GM13976 (cell line): ENCODE measurements around the gene RABL3.
A peak's percentile ranks its signal among the peaks of the same experiment; 100 is the strongest.
"Not testable (repeated sequence)": the region's sequence is repeated elsewhere in the genome, so short reads cannot be mapped to it uniquely, and the experiment has no call there.

Source experiments
- DNase-seq: peaks from one replicate; pipeline ENCODE4 v3.0.0; 2012; ENCODE audit warnings: low spot score
- in situ Hi-C: fragments of 300-500 bp; cut with MboI; formaldehyde crosslinking; loops from one replicate; pipeline ENCODE4 v1.12.0; 2022; ENCODE audit warnings: low sequenced_read_pairs, mixed read lengths, inconsistent platforms; ENCODE audit not compliant: unreplicated experiment
- TF ChIP-seq, protein P1 (sequence below): IDR thresholded peaks from 2 replicates; pipeline ENCODE4 v1.5.1; 2012; ENCODE audit warnings: borderline replicate concordance, mild to moderate bottlenecking; ENCODE audit not compliant: insufficient read depth; ENCODE audit errors: extremely low read depth, missing control alignments, control extremely low read depth

The RABL3 gene

GRCh38 chr3:120765830-120766493 lies 23.6 kb upstream of the RABL3 start:
- in situ Hi-C loops = no loop called here
- DNase-seq = no peak
- TF ChIP-seq, protein P1, sequence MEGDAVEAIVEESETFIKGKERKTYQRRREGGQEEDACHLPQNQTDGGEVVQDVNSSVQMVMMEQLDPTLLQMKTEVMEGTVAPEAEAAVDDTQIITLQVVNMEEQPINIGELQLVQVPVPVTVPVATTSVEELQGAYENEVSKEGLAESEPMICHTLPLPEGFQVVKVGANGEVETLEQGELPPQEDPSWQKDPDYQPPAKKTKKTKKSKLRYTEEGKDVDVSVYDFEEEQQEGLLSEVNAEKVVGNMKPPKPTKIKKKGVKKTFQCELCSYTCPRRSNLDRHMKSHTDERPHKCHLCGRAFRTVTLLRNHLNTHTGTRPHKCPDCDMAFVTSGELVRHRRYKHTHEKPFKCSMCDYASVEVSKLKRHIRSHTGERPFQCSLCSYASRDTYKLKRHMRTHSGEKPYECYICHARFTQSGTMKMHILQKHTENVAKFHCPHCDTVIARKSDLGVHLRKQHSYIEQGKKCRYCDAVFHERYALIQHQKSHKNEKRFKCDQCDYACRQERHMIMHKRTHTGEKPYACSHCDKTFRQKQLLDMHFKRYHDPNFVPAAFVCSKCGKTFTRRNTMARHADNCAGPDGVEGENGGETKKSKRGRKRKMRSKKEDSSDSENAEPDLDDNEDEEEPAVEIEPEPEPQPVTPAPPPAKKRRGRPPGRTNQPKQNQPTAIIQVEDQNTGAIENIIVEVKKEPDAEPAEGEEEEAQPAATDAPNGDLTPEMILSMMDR = no peak

- TF ChIP-seq, protein P1 = no peak
- DNase-seq = no peak
- in situ Hi-C loops = no loop called here
These were observed 21.9 kb upstream of the RABL3 start for GRCh38 chr3:120764206-120764605.

DNA sequence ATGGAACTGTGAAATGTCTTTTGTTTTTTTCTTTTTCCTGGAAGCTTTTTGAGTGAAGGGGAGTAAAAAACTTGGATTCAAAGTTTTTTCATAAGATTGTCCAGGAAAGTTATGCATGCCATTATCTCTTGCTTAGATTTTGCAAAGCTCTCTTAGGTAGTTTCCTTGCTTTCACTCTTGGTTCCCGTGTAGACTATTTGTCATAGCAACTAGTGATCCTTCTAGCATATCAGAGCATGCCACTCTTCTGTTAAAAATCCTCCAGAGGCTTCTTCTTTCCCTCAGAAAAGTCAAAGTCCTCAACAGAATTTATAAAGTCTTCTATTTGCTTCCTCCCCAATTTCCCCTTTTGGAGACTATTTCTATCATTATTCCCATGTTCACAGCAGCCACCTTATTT lies 21.3 kb upstream of the RABL3 start:
- TF ChIP-seq, protein P1 = no peak
- DNase-seq = peak; percentile 34
- in situ Hi-C loops = no loop called here

DNA sequence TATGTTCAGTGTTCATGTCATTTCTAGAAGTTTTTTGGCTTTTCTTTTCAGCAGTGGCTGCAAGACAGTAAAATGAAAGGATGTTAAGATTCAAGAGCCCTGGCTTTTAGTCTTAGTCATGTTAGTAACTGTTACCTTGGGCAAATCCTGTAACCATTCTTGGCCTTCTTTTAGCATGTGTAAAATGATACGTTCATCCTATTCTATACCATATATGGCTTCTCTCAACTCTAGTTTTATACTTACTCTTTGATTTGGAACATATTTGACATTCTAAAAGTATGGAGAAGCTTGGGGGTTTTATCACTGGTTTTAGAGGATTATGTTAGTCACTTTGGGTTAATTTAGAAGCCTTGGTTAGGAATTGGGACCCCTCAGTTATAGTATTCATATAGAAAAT lies 20.3 kb upstream of the RABL3 start:
- TF ChIP-seq, protein P1 = no peak
- DNase-seq = no peak
- in situ Hi-C loops = no loop called here

GRCh38 chr3:120758551-120758950 lies 16.2 kb upstream of the RABL3 start:
- in situ Hi-C loops, DNase-seq: not testable (repeated sequence)

GRCh38 chr3:120756061-120756460 lies 13.7 kb upstream of the RABL3 start:
- in situ Hi-C loops = no loop called here
- no peak for DNase-seq
- TF ChIP-seq, protein P1 = no peak

DNA sequence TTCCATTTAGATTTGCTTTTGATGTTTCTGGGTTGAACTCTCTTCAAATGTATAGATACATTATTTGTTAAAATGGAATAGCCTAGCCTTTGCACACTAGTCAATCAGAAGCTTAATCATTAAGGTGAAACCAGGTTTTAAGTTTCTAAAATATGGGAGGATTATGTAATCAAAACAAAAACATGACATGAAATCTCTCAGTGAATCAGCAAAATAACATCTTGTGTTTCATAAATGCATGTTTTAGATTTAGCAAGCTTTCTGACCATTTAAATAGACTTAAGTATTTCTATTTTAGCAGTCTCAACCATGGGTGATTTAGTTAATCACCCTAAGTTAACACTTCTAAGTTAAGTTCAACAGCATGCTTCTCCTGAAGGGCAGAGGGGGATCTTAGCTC lies 11.5 kb upstream of the RABL3 start:
- no peak for DNase-seq
- TF ChIP-seq, protein P1 = no peak
- in situ Hi-C loops = no loop called here
